ENCODE measurements around the gene ANO7. TPM values are rescaled to one million over a fixed set of nuclear protein-coding genes. Genes with fewer than 3 reads are reported as not detected.

Gene ANO7
- total and polyA plus RNA-seq, 8 donors, result 1.3 to 2.8 (median 2.1) TPM

GRCh38 chr2:241156971-241157441, 31.5 kb upstream of the ANO7 start:
- ATAC-seq (no peak), DNase-seq (no peak)
- H3K27me3 ChIP-seq, result no peaks in the 10 kb centered on the region
- no peaks in the 10 kb centered on the region for H3K9me3 ChIP-seq
- H3K36me3 ChIP-seq, result peaks cover 0 to 64% of the 10 kb centered on the region in 2 donors
- H3K4me1 ChIP-seq, result peaks cover 4 to 16% of the 10 kb centered on the region in 2 donors
- intact Hi-C loops (cut with DNase I), result no loop called here
- no peak for TF ChIP-seq CTCF (IDR thresholded peaks at IDR 0.05)
- no peak overlapping the region for H3K4me3 ChIP-seq
- no peak overlapping the region for H3K27ac ChIP-seq

GRCh38 chr2:241157841-241158545, 30.5 kb upstream of the ANO7 start:
- no peak overlapping the region for H3K27ac ChIP-seq
- DNase-seq (no peak), ATAC-seq (no peak)
- intact Hi-C loops (cut with DNase I), result no loop called here
- peaks cover 0 to 73% of the 10 kb centered on the region in 2 donors for H3K36me3 ChIP-seq
- no peak overlapping the region for H3K4me3 ChIP-seq
- H3K9me3 ChIP-seq, result no peaks in the 10 kb centered on the region
- no peaks in the 10 kb centered on the region for H3K27me3 ChIP-seq
- TF ChIP-seq CTCF (IDR thresholded peaks at IDR 0.05), result no peak
- H3K4me1 ChIP-seq, result peaks cover 7 to 20% of the 10 kb centered on the region in 2 donors

GRCh38 chr2:241158546-241158900, 30.0 kb upstream of the ANO7 start:
- peaks cover 7 to 20% of the 10 kb centered on the region in 2 donors for H3K4me1 ChIP-seq
- H3K27ac ChIP-seq, result no peak overlapping the region
- TF ChIP-seq CTCF (IDR thresholded peaks at IDR 0.05), result no peak
- ATAC-seq, result no peak
- H3K4me3 ChIP-seq, result no peak overlapping the region
- peaks cover 0 to 73% of the 10 kb centered on the region in 2 donors for H3K36me3 ChIP-seq
- intact Hi-C loops (cut with DNase I), result no loop called here
- no peak for DNase-seq
- H3K27me3 ChIP-seq, result no peaks in the 10 kb centered on the region
- no peaks in the 10 kb centered on the region for H3K9me3 ChIP-seq

- DNase-seq (peak in 1 of 4 donors; percentile 2), ATAC-seq (no peak)
- H3K27me3 ChIP-seq, result no peaks in the 10 kb centered on the region
- intact Hi-C loops (cut with DNase I), result no loop called here
- TF ChIP-seq CTCF (IDR thresholded peaks at IDR 0.05), result no peak
- no peaks in the 10 kb centered on the region for H3K9me3 ChIP-seq
- peaks cover 0 to 75% of the 10 kb centered on the region in 2 donors for H3K36me3 ChIP-seq
- peaks cover 7 to 20% of the 10 kb centered on the region in 2 donors for H3K4me1 ChIP-seq
- H3K4me3 ChIP-seq, result no peak overlapping the region
- no peak overlapping the region for H3K27ac ChIP-seq
Observed at GRCh38 chr2:241159116-241159515, 29.4 kb upstream of the ANO7 start.

GRCh38 chr2:241160318-241160717, 28.2 kb upstream of the ANO7 start:
- peak in 1 of 4 donors; percentile 1 for DNase-seq
- intact Hi-C loops (cut with DNase I), result no loop called here
- ATAC-seq, result no peak
- Histone ChIP-seq H3K27me3 (no peaks in the 10 kb centered on the region), H3K36me3 (peaks cover 0 to 78% of the 10 kb centered on the region in 2 donors), H3K9me3 (no peaks in the 10 kb centered on the region), H3K27ac (no peak overlapping the region), H3K4me1 (peaks cover 7 to 20% of the 10 kb centered on the region in 2 donors), H3K4me3 (no peak overlapping the region)
- no peak for TF ChIP-seq CTCF (IDR thresholded peaks at IDR 0.05)

Data from left lung (tissue), 10 donors.